Measurements from ENCODE around the gene EEF2KMT. TPM values are rescaled to one million over a fixed set of nuclear protein-coding genes. Genes with fewer than 3 reads are reported as not detected.

The EEF2KMT gene
- total and polyA plus RNA-seq, 2 of the 4 experiments (the other 2 are of a cell fraction) = 14.1 to 19.0 TPM

DNA sequence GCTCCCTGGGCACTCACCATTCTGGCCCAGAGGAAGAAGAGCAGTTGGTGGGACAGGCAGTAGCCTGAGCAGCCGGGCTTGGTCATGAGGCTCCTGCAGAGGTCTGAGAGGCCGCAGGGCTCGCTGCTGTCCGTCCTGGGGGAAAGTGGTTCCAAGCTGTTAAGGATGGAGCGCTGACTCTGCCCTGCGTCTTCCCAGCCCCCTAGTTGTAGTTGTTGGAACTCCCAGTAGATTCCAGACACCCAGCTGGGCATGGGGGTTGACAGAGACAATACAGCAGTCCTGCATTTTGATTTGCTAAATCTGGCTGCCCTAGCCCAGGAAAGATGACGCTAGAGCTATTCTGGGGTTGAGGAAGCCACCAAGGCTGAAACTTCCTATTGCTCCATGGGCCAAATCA is 39.1 kb downstream of the EEF2KMT start:
- Histone ChIP-seq H3K36me3 (ENCODE audit: control insufficient read depth, insufficient read depth, low read length) (no peaks in the 10 kb centered on the region), H2AK5ac (ENCODE audit: low read depth, low read length) (no peak overlapping the region), H3K4ac (ENCODE audit: low read depth, low read length) (no peak overlapping the region), H2BK15ac (ENCODE audit: low read depth, low read length) (no peak overlapping the region), H3K4me3 (ENCODE audit: insufficient read depth, low read depth, low read length) (no peak overlapping the region), H3K9ac (ENCODE audit: low read depth, low read length) (no peak overlapping the region), H3K27me3 (ENCODE audit: control insufficient read depth, insufficient read depth, low read length) (peaks cover 7% of the 10 kb centered on the region; the same call in 1 of the 2 replicates), H2AK9ac (replicated peaks; ENCODE audit: low read depth, low read length, poor library complexity) (no peak overlapping the region), H4K8ac (ENCODE audit: low read depth in 2 of 2, low read length in 2 of 2) (no peak overlapping the region), H3K56ac (ENCODE audit: extremely low read depth, insufficient read depth, low read length) (no peak overlapping the region), H2AFZ (replicated peaks; ENCODE audit: low read length, poor library complexity) (no peak overlapping the region), H3K4me1 (ENCODE audit: control insufficient read depth, insufficient read depth, low read length) (no peaks in the 10 kb centered on the region), H3K79me1 (ENCODE audit: low read depth in 1 of 2, low read length in 2 of 2) (no peaks in the 10 kb centered on the region), H4K20me1 (ENCODE audit: insufficient read depth, low read length) (no peaks in the 10 kb centered on the region), H3K18ac (ENCODE audit: low read depth, low read length) (no peak overlapping the region), H2BK5ac (ENCODE audit: low read depth, low read length, poor library complexity, severe bottlenecking) (no peak overlapping the region), H3K23ac (ENCODE audit: low read depth, low read length) (no peak overlapping the region), H3K9me1 (ENCODE audit: insufficient read depth, low read length) (no peaks in the 10 kb centered on the region), H3K4me2 (ENCODE audit: low read depth, low read length) (no peak overlapping the region), H3K9me3 (ENCODE audit: control insufficient read depth, insufficient read depth, low read length) (no peaks in the 10 kb centered on the region), H2BK20ac (ENCODE audit: low read depth, low read length) (no peak overlapping the region), H3K27ac (ENCODE audit: insufficient read depth, low read length) (no peak overlapping the region), H3K14ac (replicated peaks; ENCODE audit: low read depth, low read length) (no peak overlapping the region), H4K5ac (ENCODE audit: low read depth, low read length) (no peak overlapping the region), H4K91ac (ENCODE audit: insufficient read depth, low read depth, low read length) (no peak overlapping the region), H2BK120ac (ENCODE audit: low read depth, low read length) (no peak overlapping the region)
- intact Hi-C loops (cut with micrococcal nuclease) (no loop called here), in situ Hi-C loops (cut with MboI; ENCODE audit: low sequenced_read_pairs) (no loop called here), dilution Hi-C loops (cut with HindIII; ENCODE audit: low sequenced_read_pairs, unreplicated experiment) (no loop called here)
- WGBS, 2 experiments (ENCODE audit: extremely low coverage in 2 of 2, insufficient read length in 1 of 2) = no CpG with 5 or more reads among the region's 7 CpGs
- BruUV-seq (replicated peaks) = no TSS peak
- POLR2A ChIA-PET (ENCODE audit: unreplicated experiment) = no interaction called here
- TF ChIP-seq, protein P1, sequence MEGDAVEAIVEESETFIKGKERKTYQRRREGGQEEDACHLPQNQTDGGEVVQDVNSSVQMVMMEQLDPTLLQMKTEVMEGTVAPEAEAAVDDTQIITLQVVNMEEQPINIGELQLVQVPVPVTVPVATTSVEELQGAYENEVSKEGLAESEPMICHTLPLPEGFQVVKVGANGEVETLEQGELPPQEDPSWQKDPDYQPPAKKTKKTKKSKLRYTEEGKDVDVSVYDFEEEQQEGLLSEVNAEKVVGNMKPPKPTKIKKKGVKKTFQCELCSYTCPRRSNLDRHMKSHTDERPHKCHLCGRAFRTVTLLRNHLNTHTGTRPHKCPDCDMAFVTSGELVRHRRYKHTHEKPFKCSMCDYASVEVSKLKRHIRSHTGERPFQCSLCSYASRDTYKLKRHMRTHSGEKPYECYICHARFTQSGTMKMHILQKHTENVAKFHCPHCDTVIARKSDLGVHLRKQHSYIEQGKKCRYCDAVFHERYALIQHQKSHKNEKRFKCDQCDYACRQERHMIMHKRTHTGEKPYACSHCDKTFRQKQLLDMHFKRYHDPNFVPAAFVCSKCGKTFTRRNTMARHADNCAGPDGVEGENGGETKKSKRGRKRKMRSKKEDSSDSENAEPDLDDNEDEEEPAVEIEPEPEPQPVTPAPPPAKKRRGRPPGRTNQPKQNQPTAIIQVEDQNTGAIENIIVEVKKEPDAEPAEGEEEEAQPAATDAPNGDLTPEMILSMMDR (conservative IDR thresholded peaks at IDR 0.05; ENCODE audit: low read depth, low read length) = peak; percentile 23; the same call in 1 of the 2 replicates
- TF ChIP-seq FOS (IDR thresholded peaks at IDR 0.05; ENCODE audit: low read depth, low read length) = no peak
- peak; percentile 74 for ATAC-seq (ENCODE audit: low read depth)
- DNase-seq = no peak
- CTCF ChIA-PET = no interaction called here
